Trophoblast cell (in vitro differentiated cells and primary cell): ENCODE measurements around the gene TMEM259.

ENCODE experiments used
- DNase-seq, 2 donors: peaks; one replicate each; pipeline ENCODE4 v3.0.0-alpha.2; 2016
- H2AFZ ChIP-seq: 2 replicates; pipeline ENCODE4 v1.6.1; 2013; ENCODE audit warnings: low read length, moderate library complexity, mild to moderate bottlenecking; ENCODE audit not compliant: insufficient read depth, poor library complexity
- H2AK5ac ChIP-seq: 2 replicates; pipeline ENCODE4 v1.6.1; 2013; ENCODE audit warnings: mild to moderate bottlenecking, low read length
- H2BK120ac ChIP-seq: 2 replicates; pipeline ENCODE4 v1.6.1; 2013; ENCODE audit warnings: low read length, mild to moderate bottlenecking, moderate library complexity; ENCODE audit not compliant: insufficient read depth, poor library complexity
- H2BK12ac ChIP-seq: 2 replicates; pipeline ENCODE4 v1.6.1; 2013; ENCODE audit warnings: mild to moderate bottlenecking, low read length, moderate library complexity
- H2BK5ac ChIP-seq: 2 replicates; pipeline ENCODE4 v1.6.1; 2013; ENCODE audit warnings: low read length, low read depth, moderate library complexity, mild to moderate bottlenecking; ENCODE audit not compliant: poor library complexity
- H3K14ac ChIP-seq: 2 replicates; pipeline ENCODE4 v1.6.1; 2013; ENCODE audit warnings: mild to moderate bottlenecking, low read length
- H3K18ac ChIP-seq: 2 replicates; pipeline ENCODE4 v1.6.1; 2013; ENCODE audit warnings: mild to moderate bottlenecking, low read length
- H3K23ac ChIP-seq: 2 replicates; pipeline ENCODE4 v1.6.1; 2013; ENCODE audit warnings: low read length
- H3K27ac ChIP-seq: 2 replicates; pipeline ENCODE4 v1.5.1; 2013; ENCODE audit warnings: low read depth, mild to moderate bottlenecking, inconsistent platforms, low read length, moderate library complexity
- H3K27me3 ChIP-seq: 2 replicates; pipeline ENCODE4 v1.6.1; 2013; ENCODE audit warnings: inconsistent platforms, mild to moderate bottlenecking, low read length, moderate library complexity; ENCODE audit not compliant: insufficient read depth
- H3K36me3 ChIP-seq, 2 experiments: 1 replicate in 1 of 2; 2 replicates in 1 of 2; pipeline ENCODE4 v1.6.1; 2013; ENCODE audit warnings: low read length in 2 of 2, mild to moderate bottlenecking in 2 of 2, moderate library complexity in 1 of 2; ENCODE audit not compliant: insufficient read depth in 2 of 2, control insufficient read depth in 1 of 2
- H3K4ac ChIP-seq: 2 replicates; pipeline ENCODE4 v1.6.1; 2013; ENCODE audit warnings: low read depth, mild to moderate bottlenecking, low read length, moderate library complexity
- H3K4me1 ChIP-seq, 2 experiments: 1 replicate in 1 of 2; 2 replicates in 1 of 2; pipeline ENCODE4 v1.6.1; 2013; ENCODE audit warnings: low read length in 2 of 2, mild to moderate bottlenecking in 2 of 2, moderate library complexity in 1 of 2; ENCODE audit not compliant: insufficient read depth in 2 of 2, control insufficient read depth in 1 of 2
- H3K4me2 ChIP-seq: 2 replicates; pipeline ENCODE4 v1.6.1; 2013; ENCODE audit warnings: inconsistent platforms, mild to moderate bottlenecking, low read length, moderate library complexity
- H3K4me3 ChIP-seq: 2 replicates; pipeline ENCODE4 v1.5.1; 2013; ENCODE audit warnings: mild to moderate bottlenecking, low read depth, low read length, inconsistent platforms
- H3K79me1 ChIP-seq: one replicate; pipeline ENCODE4 v1.6.1; 2013; ENCODE audit warnings: low read length
- H3K79me2 ChIP-seq: 2 replicates; pipeline ENCODE4 v1.6.1; 2013; ENCODE audit warnings: low read length, mild to moderate bottlenecking; ENCODE audit not compliant: control insufficient read depth, insufficient read depth, poor library complexity
- H3K9ac ChIP-seq: 2 replicates; pipeline ENCODE4 v1.6.1; 2013; ENCODE audit warnings: mild to moderate bottlenecking, low read length
- H3K9me3 ChIP-seq: 2 replicates; pipeline ENCODE4 v1.6.1; 2013; ENCODE audit warnings: low read depth, mild to moderate bottlenecking, control low read depth, inconsistent platforms, low read length; ENCODE audit not compliant: insufficient read depth
- H4K12ac ChIP-seq: 2 replicates; pipeline ENCODE4 v1.6.1; 2013; ENCODE audit warnings: low read depth, mild to moderate bottlenecking, low read length, moderate library complexity
- H4K8ac ChIP-seq: 2 replicates; pipeline ENCODE4 v1.6.1; 2013; ENCODE audit warnings: low read depth, mild to moderate bottlenecking, low read length, moderate library complexity
- H4K91ac ChIP-seq: one replicate; pipeline ENCODE4 v1.6.1; 2013; ENCODE audit warnings: low read depth, mild to moderate bottlenecking, low read length, moderate library complexity
- WGBS: extraction: QIAGEN DNeasy Blood & Tissue Kit; methylation state at CpG from one replicate; pipeline ENCODE4 v1.1.7; 2013; ENCODE audit warnings: missing lambda C conversion rate; ENCODE audit not compliant: insufficient read length, insufficient coverage; ENCODE audit errors: extremely low coverage; 5-methylcytosine and 5-hydroxymethylcytosine counted together

TMEM259 gene

DNA sequence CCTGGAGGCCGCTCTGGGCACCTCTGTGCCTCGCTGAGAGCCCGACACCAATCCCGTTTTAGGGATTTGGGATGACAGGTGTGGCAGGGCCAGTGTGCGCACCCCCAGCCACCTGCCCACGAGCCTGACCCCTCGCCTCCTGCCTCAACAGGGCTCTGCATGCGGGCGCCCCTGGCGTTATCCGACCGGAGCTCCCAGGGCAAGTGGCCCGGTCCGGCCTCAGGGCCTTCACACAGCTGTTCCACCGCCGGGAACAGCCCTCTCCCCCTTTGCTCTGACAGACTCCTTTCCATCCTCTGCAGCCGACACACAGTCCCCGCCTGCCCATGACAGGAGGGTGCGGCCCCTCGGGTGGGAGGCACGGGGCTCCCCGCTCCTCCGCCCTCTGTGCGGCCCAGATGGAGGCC is 43.9 kb downstream of the TMEM259 start:
- Histone ChIP-seq H3K4me2 (no peak overlapping the region), H4K12ac (no peak overlapping the region)

DNA sequence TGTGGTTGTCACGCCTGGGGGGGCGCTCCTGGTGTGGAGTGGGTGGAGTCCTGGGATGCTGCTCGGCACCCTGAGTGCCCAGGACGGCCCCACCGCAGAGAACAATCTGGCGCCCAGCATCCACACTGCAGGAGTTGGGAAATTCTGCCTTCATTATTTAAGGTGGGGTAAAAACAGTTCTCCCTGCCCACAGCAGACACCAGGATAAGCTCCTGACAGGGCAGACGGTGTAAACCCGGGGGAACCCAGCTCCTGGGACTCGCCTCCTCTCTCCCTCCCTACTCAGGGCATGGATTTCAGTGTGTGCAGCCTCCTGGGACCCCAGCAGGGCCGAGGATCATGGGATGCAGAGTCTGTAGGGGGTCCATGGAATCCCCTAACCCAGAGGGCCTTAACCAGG is 44.4 kb downstream of the TMEM259 start:
- Histone ChIP-seq H3K4me1 (peaks cover 29% of the 10 kb centered on the region in 2 experiments), H3K18ac (peak overlapping the region; percentile 33), H3K4ac (no peak overlapping the region), H3K9me3 (no peaks in the 10 kb centered on the region), H3K23ac (no peak overlapping the region), H2BK12ac (peak overlapping the region; percentile 39), H2AFZ (no peak overlapping the region), H3K79me1 (peaks cover 16% of the 10 kb centered on the region), H3K36me3 (peaks cover 39 to 45% of the 10 kb centered on the region in 2 experiments), H3K27ac (peak overlapping the region; percentile 48), H2AK5ac (no peak overlapping the region), H2BK120ac (no peak overlapping the region), H4K12ac (no peak overlapping the region), H3K79me2 (peaks cover 12% of the 10 kb centered on the region), H4K8ac (peak overlapping the region; percentile 33), H2BK5ac (peak overlapping the region; percentile 33), H3K14ac (no peak overlapping the region), H3K27me3 (no peaks in the 10 kb centered on the region), H3K4me3 (no peak overlapping the region), H3K9ac (no peak overlapping the region), H4K91ac (peak overlapping the region; percentile 28), H3K4me2 (no peak overlapping the region)
- DNase-seq: peak; percentile 73 to 83
- whole genome bisulfite sequencing: no CpG with 5 or more reads among the region's 10 CpGs

More for the DNA sequence above, 43.9 kb downstream of the TMEM259 start:
- no peak overlapping the region for H4K8ac ChIP-seq
- H2BK12ac ChIP-seq: no peak overlapping the region
- peak overlapping the region; percentile 48 for H3K27ac ChIP-seq
- DNase-seq: peak; percentile 98
- no peak overlapping the region for H3K18ac ChIP-seq
- no peak overlapping the region for H2BK5ac ChIP-seq
- no peaks in the 10 kb centered on the region for H3K9me3 ChIP-seq
- H2AFZ ChIP-seq: no peak overlapping the region
- H3K79me2 ChIP-seq: peaks cover 12% of the 10 kb centered on the region
- H3K4ac ChIP-seq: no peak overlapping the region
- H3K79me1 ChIP-seq: peaks cover 16% of the 10 kb centered on the region
- no peaks in the 10 kb centered on the region for H3K27me3 ChIP-seq
- WGBS: no CpG with 5 or more reads among the region's 24 CpGs
- no peak overlapping the region for H3K14ac ChIP-seq
- H3K4me1 ChIP-seq: peaks cover 29% of the 10 kb centered on the region in 2 experiments
- no peak overlapping the region for H3K4me3 ChIP-seq
- peak overlapping the region; percentile 0 for H4K91ac ChIP-seq
- H3K36me3 ChIP-seq: peaks cover 34 to 39% of the 10 kb centered on the region in 2 experiments
- no peak overlapping the region for H2BK120ac ChIP-seq
- no peak overlapping the region for H3K23ac ChIP-seq
- no peak overlapping the region for H2AK5ac ChIP-seq
- H3K9ac ChIP-seq: no peak overlapping the region

DNA sequence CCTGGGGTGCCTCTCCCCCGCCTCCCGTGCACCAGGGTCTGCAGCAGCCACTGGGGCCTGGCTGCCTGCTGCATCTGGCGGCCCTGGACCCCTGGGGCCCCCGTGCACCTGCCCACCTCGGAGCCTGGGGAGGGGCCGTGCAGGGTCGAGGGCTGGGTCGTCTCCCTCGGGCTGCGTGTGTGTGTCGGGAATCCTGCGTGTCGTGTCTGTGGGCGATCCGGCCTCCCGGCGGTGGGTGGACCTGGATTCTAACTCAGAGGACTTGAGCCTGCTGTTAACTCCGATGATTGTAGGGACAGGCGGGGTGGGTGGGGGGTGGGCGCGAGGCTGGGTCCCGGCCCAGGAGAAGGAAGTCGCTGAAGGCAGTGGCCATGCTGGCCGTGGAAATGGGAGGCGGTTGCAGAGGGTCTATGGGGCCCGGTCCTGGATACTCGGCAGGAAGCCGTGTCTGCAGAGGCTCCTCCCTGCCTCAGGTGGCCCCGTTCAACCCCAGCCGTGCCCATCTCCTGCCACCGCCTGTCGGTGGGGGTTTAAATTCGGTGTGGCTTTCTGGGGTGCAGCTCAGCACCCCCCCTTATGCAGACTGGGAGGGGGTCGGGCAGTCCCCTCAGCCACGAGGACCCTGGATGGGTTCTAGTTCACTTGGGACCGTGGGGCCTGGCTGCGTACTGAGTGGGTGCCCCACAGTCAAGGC is 46.2 kb downstream of the TMEM259 start:
- Histone ChIP-seq H3K79me2 (peaks cover 7% of the 10 kb centered on the region), H3K4me3 (no peak overlapping the region), H4K8ac (no peak overlapping the region), H2BK5ac (peak overlapping the region; percentile 5), H2BK12ac (peak overlapping the region; percentile 11), H2AK5ac (no peak overlapping the region), H3K27ac (peak overlapping the region; percentile 61), H3K4ac (no peak overlapping the region), H2BK120ac (no peak overlapping the region), H3K9ac (no peak overlapping the region), H3K9me3 (peaks cover 4% of the 10 kb centered on the region), H3K18ac (no peak overlapping the region), H3K14ac (no peak overlapping the region), H3K23ac (no peak overlapping the region), H3K4me1 (peaks cover 20 to 22% of the 10 kb centered on the region in 2 experiments), H4K12ac (peak overlapping the region; percentile 83), H4K91ac (no peak overlapping the region), H3K27me3 (no peaks in the 10 kb centered on the region), H3K4me2 (no peak overlapping the region), H2AFZ (no peak overlapping the region), H3K79me1 (peaks cover 8% of the 10 kb centered on the region), H3K36me3 (peaks cover 56 to 61% of the 10 kb centered on the region in 2 experiments)
- DNase-seq: no peak
- WGBS: no CpG with 5 or more reads among the region's 37 CpGs

DNA sequence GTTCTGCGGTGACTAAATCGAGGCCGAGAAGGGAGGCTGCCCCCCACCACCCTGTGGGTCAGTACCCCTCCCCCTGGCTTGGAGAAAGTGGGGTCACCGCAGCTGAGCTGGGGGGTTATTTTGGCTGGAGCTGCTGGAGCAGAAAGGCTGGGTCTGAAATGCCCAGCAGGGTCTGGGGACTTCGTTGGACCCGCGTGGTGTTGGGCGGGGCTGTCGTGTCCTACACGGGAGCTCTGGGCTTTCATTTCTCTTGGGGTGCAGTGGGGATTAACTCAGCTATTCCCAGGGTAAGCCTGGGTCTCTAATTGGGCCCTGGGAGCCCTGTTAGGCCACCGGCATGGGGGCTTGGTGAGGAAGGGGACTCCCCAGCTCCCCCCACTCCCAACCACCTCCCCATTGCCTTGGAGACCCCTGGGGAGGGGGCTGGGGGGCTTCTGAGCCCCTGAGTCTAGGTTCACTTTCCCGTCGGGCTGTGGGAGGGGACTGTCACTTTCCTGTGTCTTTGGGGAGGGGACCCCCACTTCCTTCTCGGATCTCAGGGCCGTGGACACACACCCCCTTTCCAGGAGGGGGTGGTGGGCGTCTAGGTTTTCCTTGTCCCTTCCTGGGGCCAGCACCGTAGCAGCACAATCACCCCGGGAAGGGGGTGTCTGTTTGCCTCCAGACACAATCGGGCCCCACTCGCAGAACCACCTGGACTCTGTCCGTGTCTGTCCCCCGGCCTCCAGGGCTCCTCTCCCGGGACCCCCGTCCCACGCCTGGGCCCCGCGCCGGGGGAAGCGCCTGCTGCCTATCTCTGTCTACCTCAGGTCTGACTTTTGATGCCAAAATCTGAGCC is 47.0 kb downstream of the TMEM259 start:
- Histone ChIP-seq H3K4ac (no peak overlapping the region), H2AK5ac (no peak overlapping the region), H4K8ac (peak overlapping the region; percentile 3), H3K27me3 (no peaks in the 10 kb centered on the region), H3K27ac (peak overlapping the region; percentile 10), H3K79me2 (peaks cover 1% of the 10 kb centered on the region), H2BK12ac (no peak overlapping the region), H2AFZ (no peak overlapping the region), H4K91ac (no peak overlapping the region), H3K14ac (no peak overlapping the region), H2BK120ac (no peak overlapping the region), H3K4me1 (peaks cover 14 to 17% of the 10 kb centered on the region in 2 experiments), H4K12ac (no peak overlapping the region), H3K18ac (no peak overlapping the region), H3K36me3 (peaks cover 61 to 67% of the 10 kb centered on the region in 2 experiments), H2BK5ac (peak overlapping the region; percentile 7), H3K4me3 (no peak overlapping the region), H3K23ac (no peak overlapping the region), H3K4me2 (no peak overlapping the region), H3K79me1 (peaks cover 2% of the 10 kb centered on the region), H3K9ac (no peak overlapping the region), H3K9me3 (peaks cover 4% of the 10 kb centered on the region)
- WGBS: no CpG with 5 or more reads among the region's 29 CpGs
- no peak for DNase-seq
